Right lobe of liver (tissue), 6 donors: Measurements from ENCODE around the gene CEACAM20. TPM values are rescaled to one million over a fixed set of nuclear protein-coding genes. Genes with fewer than 3 reads are reported as not detected.
"Not testable (repeated sequence)": the region's sequence is repeated elsewhere in the genome, so short reads cannot be mapped to it uniquely, and the experiment has no call there.

Source experiments
- ATAC-seq, 4 donors: fragments of 200-7000 bp; cut with Tn5 transposase; one replicate each; pipeline ENCODE4 v1.9.1; 2020; ENCODE audit warnings: mild to moderate bottlenecking in 4 of 4, moderate library complexity in 4 of 4
- DNase-seq, 3 donors: peaks; one replicate each; pipeline ENCODE4 v3.0.0-alpha.2; 2020
- H3K27ac ChIP-seq, 3 donors: fragments of 200-600 bp; one replicate each; pipeline ENCODE4 v1.8.0; 2022
- H3K27me3 ChIP-seq, 2 donors: fragments of 200-600 bp; one replicate each; pipeline ENCODE4 v1.8.0; 2022
- H3K36me3 ChIP-seq, 4 donors: fragments of 200-600 bp; sonication (generic) in 1 of 4; one replicate each; pipeline versions ENCODE4 v1.5.1 to v1.8.0; 2017 to 2022; ENCODE audit warnings: control low read depth in 1 of 4
- H3K4me1 ChIP-seq, 4 donors: fragments of 200-600 bp; sonication (generic) in 1 of 4; one replicate each; pipeline versions ENCODE4 v1.5.1 to v1.8.0; 2017 to 2022; ENCODE audit warnings: control low read depth in 1 of 4
- H3K4me3 ChIP-seq, 3 donors: fragments of 200-600 bp; one replicate each; pipeline ENCODE4 v1.8.0; 2022
- H3K9me3 ChIP-seq, 4 donors: fragments of 200-600 bp; sonication (generic) in 1 of 4; one replicate each; pipeline versions ENCODE4 v1.5.1 to v1.8.0; 2017 to 2022; ENCODE audit warnings: control low read depth in 1 of 4
- CTCF ChIP-seq, 4 donors: fragments of 200-600 bp in 3 of 4; fragments of 450-650 bp in 1 of 4; IDR thresholded peaks; one replicate each; pipeline versions ENCODE4 v1.5.1 to v1.8.0; 2016 to 2022; ENCODE audit warnings: antibody characterized with exemption in 4 of 4, mild to moderate bottlenecking in 2 of 4
- POLR2A ChIP-seq: fragments of 450-650 bp; IDR thresholded peaks from one replicate; pipeline ENCODE4 v1.6.1; 2017; ENCODE audit warnings: antibody characterized with exemption, mild to moderate bottlenecking
- WGBS: methylation state at CpG from one replicate; pipeline ENCODE4 v1.1.6; 2018; ENCODE audit warnings: low coverage, low lambda C conversion rate; ENCODE audit not compliant: insufficient coverage; ENCODE audit errors: missing lambda C conversion rate; 5-methylcytosine and 5-hydroxymethylcytosine counted together
- intact Hi-C, 2 donors: fragments of 100-400 bp; cut with DNase I; formaldehyde crosslinking; loops; one replicate each; pipeline versions ENCODE4 v1.11.2 to v1.14.1; 2022
- total RNA-seq, 6 experiments: library from RNA; depleted of rRNA in 2 of 6; stranded (reverse); fragments of >200 nt in 2 of 6; fragmentation: NEBNext Ultra II Directional in 3 of 6; extraction: Animal tissue kit (Norgen Biotek cat#: 25700) in 3 of 6; gene quantifications; one replicate each; pipeline versions ENCODE4 v1.1.0 to v1.2.4, GENCODE V29; 2016 to 2023
- donor health status: DM: no; HTN: yes; CAD: no.
- donor health status: DM: no; HTN: no; CAD: no.
- donor health status: DM: no; HTN: no; CAD: no.
- donor health status: DM: no; HTN: yes; CAD: no.
- donor health status: DM: no; HTN: yes; CAD: no.

Gene CEACAM20
- total RNA-seq, 6 experiments from 2014 or later: 0.14 to 0.31 (median 0.16) TPM; not detected in 3

GRCh38 chr19:44566984-44567383 lies 37.5 kb upstream of the CEACAM20 start:
- ATAC-seq: no peak
- 35% methylated on average over 5 of the region's 5 CpGs for WGBS

GRCh38 chr19:44563086-44563655 lies 33.7 kb upstream of the CEACAM20 start:
- H3K36me3 ChIP-seq, H3K9me3 ChIP-seq, intact Hi-C loops, H3K27me3 ChIP-seq, DNase-seq, H3K4me1 ChIP-seq, ATAC-seq, H3K27ac ChIP-seq, H3K4me3 ChIP-seq: not testable (repeated sequence)
- WGBS: no CpG with 5 or more reads among the region's 33 CpGs

More at GRCh38 chr19:44566984-44567383, 37.5 kb upstream of the CEACAM20 start:
- H3K9me3 ChIP-seq: no peaks in the 10 kb centered on the region
- H3K27me3 ChIP-seq: no peaks in the 10 kb centered on the region
- H3K4me1 ChIP-seq: peaks cover 0 to 7% (median 3%) of the 10 kb centered on the region in 4 donors
- no peak overlapping the region for H3K4me3 ChIP-seq
- H3K27ac ChIP-seq: no peak overlapping the region
- no peak for TF ChIP-seq POLR2A
- TF ChIP-seq CTCF (IDR thresholded peaks at IDR 0.05): no peak
- intact Hi-C loops: no loop called here
- no peak for DNase-seq
- no peaks in the 10 kb centered on the region for H3K36me3 ChIP-seq

GRCh38 chr19:44557933-44558332 lies 28.5 kb upstream of the CEACAM20 start:
- intact Hi-C loops: no loop called here
- Histone ChIP-seq H3K4me3 (no peak overlapping the region), H3K27me3 (no peaks in the 10 kb centered on the region), H3K4me1 (no peaks in the 10 kb centered on the region), H3K27ac (no peak overlapping the region), H3K36me3 (no peaks in the 10 kb centered on the region), H3K9me3 (no peaks in the 10 kb centered on the region)
- no peak for DNase-seq
- 88% methylated on average over 2 of the region's 2 CpGs for WGBS
- TF ChIP-seq POLR2A (no peak), CTCF (IDR thresholded peaks at IDR 0.05) (no peak)
- ATAC-seq: no peak

GRCh38 chr19:44554641-44555246 lies 25.3 kb upstream of the CEACAM20 start:
- DNase-seq: no peak
- Histone ChIP-seq H3K4me1 (no peaks in the 10 kb centered on the region), H3K27ac (no peak overlapping the region), H3K27me3 (no peaks in the 10 kb centered on the region), H3K4me3 (no peak overlapping the region), H3K36me3 (no peaks in the 10 kb centered on the region), H3K9me3 (no peaks in the 10 kb centered on the region)
- no peak for TF ChIP-seq POLR2A
- TF ChIP-seq CTCF (IDR thresholded peaks at IDR 0.05): no peak
- intact Hi-C loops: no loop called here
- 57% methylated on average over 1 of the region's 2 CpGs for WGBS
- no peak for ATAC-seq

- Histone ChIP-seq H3K27me3 (no peaks in the 10 kb centered on the region), H3K36me3 (no peaks in the 10 kb centered on the region), H3K4me3 (no peak overlapping the region), H3K27ac (no peak overlapping the region), H3K4me1 (no peaks in the 10 kb centered on the region), H3K9me3 (no peaks in the 10 kb centered on the region)
- no peak for ATAC-seq
- no peak for TF ChIP-seq CTCF (IDR thresholded peaks at IDR 0.05)
- TF ChIP-seq POLR2A: no peak
- WGBS: 77% methylated on average over 6 of the region's 6 CpGs
- no peak for DNase-seq
- intact Hi-C loops: no loop called here
Observed at GRCh38 chr19:44553478-44554171, 24.1 kb upstream of the CEACAM20 start.
